Measurements from ENCODE around the gene OR4F17. TPM values are rescaled to one million over a fixed set of nuclear protein-coding genes. Genes with fewer than 3 reads are reported as not detected.
"Not testable (repeated sequence)": the region's sequence is repeated elsewhere in the genome, so short reads cannot be mapped to it uniquely, and the experiment has no call there.

Gene OR4F17
- total RNA-seq (not detected), polyA plus RNA-seq (not detected)
- long read RNA-seq, donor 1, result 0 reads
- long read RNA-seq, donor 2, result 0 reads

- DNase-seq; H3K4me1 ChIP-seq (ENCODE audit: control insufficient read depth in 1 of 2, insufficient read depth in 2 of 2, low read length in 2 of 2); H3K9me3 ChIP-seq (ENCODE audit: control insufficient read depth, low read length); ATAC-seq (ENCODE audit: low FRiP score); H3K27me3 ChIP-seq (ENCODE audit: control insufficient read depth in 1 of 2, insufficient read depth in 2 of 2, low read length in 1 of 2); H3K4me3 ChIP-seq (ENCODE audit: low read length in 2 of 2); intact Hi-C loops (cut with DNase I); H3K36me3 ChIP-seq (ENCODE audit: control insufficient read depth in 1 of 2, insufficient read depth in 2 of 2, low read length in 1 of 2); H3K27ac ChIP-seq (ENCODE audit: low read depth in 1 of 2, low read length in 2 of 2): not testable (repeated sequence)
These were observed at the start of gene OR4F17 for GRCh38 chr19:106804-107203. Gene OR4F17 (plus strand): TSS chr19:107104. CDS start chr19:110679, 3,575 bp downstream.

DNA sequence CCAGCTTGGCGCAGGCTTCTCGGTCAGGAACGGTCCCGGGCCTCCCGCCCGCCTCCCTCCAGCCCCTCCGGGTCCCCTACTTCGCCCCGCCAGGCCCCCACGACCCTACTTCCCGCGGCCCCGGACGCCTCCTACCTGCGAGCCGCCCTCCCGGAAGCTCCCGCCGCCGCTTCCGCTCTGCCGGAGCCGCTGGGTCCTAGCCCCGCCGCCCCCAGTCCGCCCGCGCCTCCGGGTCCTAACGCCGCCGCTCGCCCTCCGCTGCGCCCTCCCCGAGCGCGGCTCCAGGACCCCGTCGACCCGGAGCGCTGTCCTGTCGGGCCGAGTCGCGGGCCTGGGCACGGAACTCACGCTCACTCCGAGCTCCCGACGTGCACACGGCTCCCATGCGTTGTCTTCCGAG is 36.1 kb upstream of the OR4F17 start:
- H3K9me3 ChIP-seq (ENCODE audit: control insufficient read depth, low read length); H3K27me3 ChIP-seq (ENCODE audit: control insufficient read depth in 1 of 2, insufficient read depth in 2 of 2, low read length in 1 of 2); H3K36me3 ChIP-seq (ENCODE audit: control insufficient read depth in 1 of 2, insufficient read depth in 2 of 2, low read length in 1 of 2); ATAC-seq (ENCODE audit: low FRiP score); H3K27ac ChIP-seq (ENCODE audit: low read depth in 1 of 2, low read length in 2 of 2); intact Hi-C loops (cut with DNase I); H3K4me3 ChIP-seq (ENCODE audit: low read length in 2 of 2); H3K4me1 ChIP-seq (ENCODE audit: control insufficient read depth in 1 of 2, insufficient read depth in 2 of 2, low read length in 2 of 2): not testable (repeated sequence)
- 0% methylated on average over 19 of the region's 54 CpGs; no CpG with 5 or more reads in 1 of the 2 donors for WGBS, 2 donors
- peak in 1 of 2 donors; percentile 76 for DNase-seq

DNA sequence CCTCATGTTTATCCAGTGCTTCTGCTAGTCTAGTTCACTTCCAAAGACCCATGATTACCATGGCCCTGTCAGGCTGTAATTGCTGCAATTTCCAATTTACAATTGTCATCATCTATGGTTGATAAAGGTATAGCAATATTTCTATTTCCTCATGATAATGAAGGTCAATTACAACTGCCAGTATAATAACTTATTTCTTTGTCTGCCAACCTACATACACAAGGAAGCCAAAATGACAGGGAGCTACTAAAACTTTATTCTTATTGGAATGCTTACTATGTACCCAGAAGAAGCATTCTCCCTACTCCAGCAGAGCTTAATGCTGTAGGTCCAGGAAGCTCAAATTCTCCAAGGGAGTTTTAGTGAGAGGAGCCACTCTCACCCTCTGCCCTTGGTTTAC is 24.0 kb upstream of the OR4F17 start:
- H3K4me3 ChIP-seq (ENCODE audit: low read length in 2 of 2); intact Hi-C loops (cut with DNase I); ATAC-seq (ENCODE audit: low FRiP score); DNase-seq; H3K4me1 ChIP-seq (ENCODE audit: control insufficient read depth in 1 of 2, insufficient read depth in 2 of 2, low read length in 2 of 2); H3K36me3 ChIP-seq (ENCODE audit: control insufficient read depth in 1 of 2, insufficient read depth in 2 of 2, low read length in 1 of 2); H3K27ac ChIP-seq (ENCODE audit: low read depth in 1 of 2, low read length in 2 of 2); H3K9me3 ChIP-seq (ENCODE audit: control insufficient read depth, low read length); H3K27me3 ChIP-seq (ENCODE audit: control insufficient read depth in 1 of 2, insufficient read depth in 2 of 2, low read length in 1 of 2): not testable (repeated sequence)

DNA sequence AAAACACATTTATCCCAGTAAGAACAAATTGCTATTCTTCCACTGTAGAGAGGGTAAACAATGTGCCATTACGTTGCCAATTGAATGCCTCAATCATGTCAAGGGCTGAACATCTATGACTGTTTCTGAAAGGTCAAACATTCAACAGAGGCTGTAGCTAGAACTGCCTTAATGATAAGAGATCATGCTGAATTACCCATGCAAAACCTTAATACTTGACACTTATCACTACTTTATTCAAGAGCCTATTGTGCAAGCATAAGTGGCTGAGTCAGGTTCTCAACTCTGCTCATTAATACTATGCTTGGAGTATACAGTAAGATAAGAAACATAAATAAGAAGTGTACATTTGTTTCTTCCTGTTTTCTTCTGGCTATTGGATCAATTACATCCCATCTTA is 23.3 kb upstream of the OR4F17 start:
- H3K27me3 ChIP-seq (ENCODE audit: control insufficient read depth in 1 of 2, insufficient read depth in 2 of 2, low read length in 1 of 2); H3K4me3 ChIP-seq (ENCODE audit: low read length in 2 of 2); H3K36me3 ChIP-seq (ENCODE audit: control insufficient read depth in 1 of 2, insufficient read depth in 2 of 2, low read length in 1 of 2); intact Hi-C loops (cut with DNase I); H3K9me3 ChIP-seq (ENCODE audit: control insufficient read depth, low read length); H3K27ac ChIP-seq (ENCODE audit: low read depth in 1 of 2, low read length in 2 of 2); DNase-seq; H3K4me1 ChIP-seq (ENCODE audit: control insufficient read depth in 1 of 2, insufficient read depth in 2 of 2, low read length in 2 of 2); ATAC-seq (ENCODE audit: low FRiP score): not testable (repeated sequence)
- no CpG with 5 or more reads among the region's 1 CpG for WGBS, 2 donors

DNA sequence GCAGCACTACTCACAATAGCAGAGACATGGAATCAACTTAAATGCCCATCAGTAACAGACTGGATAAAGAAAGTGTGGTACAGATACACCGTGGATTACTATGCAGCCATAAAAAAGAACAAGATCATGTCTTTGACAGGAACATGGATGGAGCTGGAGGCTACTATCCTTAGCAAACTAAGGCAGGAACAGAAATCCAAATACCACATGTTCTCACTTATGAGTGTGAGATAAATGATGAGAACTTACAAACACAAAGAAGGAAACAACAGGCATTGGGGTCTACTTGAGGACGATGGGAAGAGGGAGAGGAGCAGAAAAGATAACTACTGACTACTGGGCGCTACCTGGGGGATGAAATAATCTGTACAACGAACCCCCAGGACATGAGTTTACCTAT is 16.2 kb upstream of the OR4F17 start:
- DNase-seq; H3K27ac ChIP-seq (ENCODE audit: low read depth in 1 of 2, low read length in 2 of 2); ATAC-seq (ENCODE audit: low FRiP score); H3K27me3 ChIP-seq (ENCODE audit: control insufficient read depth in 1 of 2, insufficient read depth in 2 of 2, low read length in 1 of 2); H3K9me3 ChIP-seq (ENCODE audit: control insufficient read depth, low read length); H3K4me1 ChIP-seq (ENCODE audit: control insufficient read depth in 1 of 2, insufficient read depth in 2 of 2, low read length in 2 of 2); H3K4me3 ChIP-seq (ENCODE audit: low read length in 2 of 2); H3K36me3 ChIP-seq (ENCODE audit: control insufficient read depth in 1 of 2, insufficient read depth in 2 of 2, low read length in 1 of 2); intact Hi-C loops (cut with DNase I): not testable (repeated sequence)
- WGBS, 2 donors, result 72 to 73% methylated on average over 3 to 4 of the region's 4 CpGs

- intact Hi-C loops (cut with DNase I); H3K36me3 ChIP-seq (ENCODE audit: control insufficient read depth in 1 of 2, insufficient read depth in 2 of 2, low read length in 1 of 2); DNase-seq; H3K9me3 ChIP-seq (ENCODE audit: control insufficient read depth, low read length); H3K4me1 ChIP-seq (ENCODE audit: control insufficient read depth in 1 of 2, insufficient read depth in 2 of 2, low read length in 2 of 2); H3K27ac ChIP-seq (ENCODE audit: low read depth in 1 of 2, low read length in 2 of 2); H3K27me3 ChIP-seq (ENCODE audit: control insufficient read depth in 1 of 2, insufficient read depth in 2 of 2, low read length in 1 of 2); ATAC-seq (ENCODE audit: low FRiP score); H3K4me3 ChIP-seq (ENCODE audit: low read length in 2 of 2): not testable (repeated sequence)
- no CpG with 5 or more reads among the region's 1 CpG for WGBS, 2 donors
These were observed 12.1 kb upstream of the OR4F17 start for GRCh38 chr19:94794-95193.

DNA sequence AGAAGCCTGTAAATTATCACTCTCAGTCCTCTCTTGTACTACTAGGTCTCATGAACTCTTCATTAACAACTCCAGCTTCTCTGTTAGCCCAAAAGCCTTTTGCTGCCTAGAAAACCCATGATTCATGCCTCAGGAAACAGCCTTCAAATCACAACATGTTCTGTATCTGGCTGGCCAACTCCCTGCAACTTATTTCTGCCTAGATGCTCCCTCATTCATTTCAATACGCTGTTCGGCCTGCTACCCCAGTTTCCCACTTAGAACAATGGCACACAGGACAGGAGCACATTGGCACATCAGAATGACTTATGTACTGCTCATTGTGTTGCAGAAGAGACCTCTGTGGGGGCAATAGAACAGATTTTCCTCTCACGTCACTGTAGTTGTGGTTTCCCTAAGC is 9.3 kb upstream of the OR4F17 start:
- H3K27me3 ChIP-seq (ENCODE audit: control insufficient read depth in 1 of 2, insufficient read depth in 2 of 2, low read length in 1 of 2); ATAC-seq (ENCODE audit: low FRiP score); DNase-seq; H3K9me3 ChIP-seq (ENCODE audit: control insufficient read depth, low read length); intact Hi-C loops (cut with DNase I); H3K4me1 ChIP-seq (ENCODE audit: control insufficient read depth in 1 of 2, insufficient read depth in 2 of 2, low read length in 2 of 2); H3K36me3 ChIP-seq (ENCODE audit: control insufficient read depth in 1 of 2, insufficient read depth in 2 of 2, low read length in 1 of 2); H3K27ac ChIP-seq (ENCODE audit: low read depth in 1 of 2, low read length in 2 of 2); H3K4me3 ChIP-seq (ENCODE audit: low read length in 2 of 2): not testable (repeated sequence)
- WGBS, 2 donors, result no CpG with 5 or more reads among the region's 3 CpGs

DNA sequence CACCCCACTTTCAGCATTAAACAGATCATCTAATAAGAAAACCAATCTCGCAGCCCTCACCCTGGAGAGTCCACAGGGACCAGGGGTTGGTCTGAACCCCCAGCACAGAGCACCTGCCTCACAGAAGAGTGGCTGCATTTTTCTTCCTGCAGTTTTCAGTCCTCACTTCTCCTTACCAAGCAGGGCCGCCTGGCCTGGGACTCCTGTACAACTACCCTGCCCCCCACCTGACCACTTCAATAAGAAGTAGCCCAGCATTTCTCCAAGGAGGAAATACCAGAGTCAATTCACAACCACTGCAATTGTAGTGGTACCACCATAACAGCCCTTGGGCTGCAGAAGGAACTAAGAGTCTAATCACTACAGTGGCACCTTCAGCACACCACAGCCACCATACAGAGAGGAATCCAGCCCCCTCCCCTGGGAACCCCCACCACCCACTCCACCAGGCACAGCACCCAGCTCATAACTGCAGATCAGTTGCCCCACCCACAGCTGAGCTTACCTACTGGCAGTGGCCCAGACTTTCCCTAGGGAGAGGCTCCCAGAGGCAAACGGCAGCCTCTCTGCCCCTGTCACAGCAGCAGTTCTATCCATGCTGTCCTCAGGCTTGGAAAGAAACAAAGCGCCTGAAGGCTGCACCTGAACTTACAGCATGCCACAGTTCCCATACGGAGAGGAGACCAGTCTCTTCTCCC is 13.7 kb downstream of the OR4F17 start:
- H3K4me1 ChIP-seq (ENCODE audit: control insufficient read depth in 1 of 2, insufficient read depth in 2 of 2, low read length in 2 of 2); H3K4me3 ChIP-seq (ENCODE audit: low read length in 2 of 2); H3K27me3 ChIP-seq (ENCODE audit: control insufficient read depth in 1 of 2, insufficient read depth in 2 of 2, low read length in 1 of 2); DNase-seq; intact Hi-C loops (cut with DNase I); H3K36me3 ChIP-seq (ENCODE audit: control insufficient read depth in 1 of 2, insufficient read depth in 2 of 2, low read length in 1 of 2); H3K9me3 ChIP-seq (ENCODE audit: control insufficient read depth, low read length); H3K27ac ChIP-seq (ENCODE audit: low read depth in 1 of 2, low read length in 2 of 2); ATAC-seq (ENCODE audit: low FRiP score): not testable (repeated sequence)
- 65 to 69% methylated on average over 1 of the region's 5 CpGs for WGBS, 2 donors

Measured in aorta (tissue), 5 donors.